ENCODE results near the gene B4GALT5.
"Not testable (repeated sequence)": the region's sequence is repeated elsewhere in the genome, so short reads cannot be mapped to it uniquely, and the experiment has no call there.

- not testable (repeated sequence) for TF ChIP-seq POLR2A, EP300, POLR2AphosphoS5 (IDR thresholded peaks at IDR 0.05)
- TF ChIP-seq, protein P1, sequence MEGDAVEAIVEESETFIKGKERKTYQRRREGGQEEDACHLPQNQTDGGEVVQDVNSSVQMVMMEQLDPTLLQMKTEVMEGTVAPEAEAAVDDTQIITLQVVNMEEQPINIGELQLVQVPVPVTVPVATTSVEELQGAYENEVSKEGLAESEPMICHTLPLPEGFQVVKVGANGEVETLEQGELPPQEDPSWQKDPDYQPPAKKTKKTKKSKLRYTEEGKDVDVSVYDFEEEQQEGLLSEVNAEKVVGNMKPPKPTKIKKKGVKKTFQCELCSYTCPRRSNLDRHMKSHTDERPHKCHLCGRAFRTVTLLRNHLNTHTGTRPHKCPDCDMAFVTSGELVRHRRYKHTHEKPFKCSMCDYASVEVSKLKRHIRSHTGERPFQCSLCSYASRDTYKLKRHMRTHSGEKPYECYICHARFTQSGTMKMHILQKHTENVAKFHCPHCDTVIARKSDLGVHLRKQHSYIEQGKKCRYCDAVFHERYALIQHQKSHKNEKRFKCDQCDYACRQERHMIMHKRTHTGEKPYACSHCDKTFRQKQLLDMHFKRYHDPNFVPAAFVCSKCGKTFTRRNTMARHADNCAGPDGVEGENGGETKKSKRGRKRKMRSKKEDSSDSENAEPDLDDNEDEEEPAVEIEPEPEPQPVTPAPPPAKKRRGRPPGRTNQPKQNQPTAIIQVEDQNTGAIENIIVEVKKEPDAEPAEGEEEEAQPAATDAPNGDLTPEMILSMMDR (IDR thresholded peaks at IDR 0.05): not testable (repeated sequence)
Observed at GRCh38 chr20:49624988-49625387, 88.7 kb downstream of the B4GALT5 start.
